ENCODE results near the gene CREB3L2. TPM values are rescaled to one million over a fixed set of nuclear protein-coding genes. Genes with fewer than 3 reads are reported as not detected.

Gene CREB3L2
- total and polyA plus RNA-seq, 2 of the 8 experiments (the other 6 are each of a cell fraction or from before 2014, with no cell fraction given) = 14.4 to 48.3 TPM

- Histone ChIP-seq H3K4ac (replicated peaks; ENCODE audit: insufficient read length, low read depth, low read length) (no peak overlapping the region), H2BK120ac (replicated peaks; ENCODE audit: low read depth, low read length) (no peak overlapping the region), H3K4me2 (ENCODE audit: insufficient read depth in 1 of 2, low read depth in 2 of 2, low read length in 2 of 2) (peak overlapping the region in 1 of 2 experiments; percentile 76; a peak in 1 of 4 replicates), H3K79me1 (ENCODE audit: low read depth, low read length) (no peaks in the 10 kb centered on the region), H3K27ac (ENCODE audit: low read depth, low read length) (no peak overlapping the region), H3K4me1 (replicated peaks in 1 of 4; ENCODE audit: control insufficient read depth in 3 of 4, insufficient read depth in 4 of 4, low read length in 3 of 4) (peaks cover 2 to 10% (median 8%) of the 10 kb centered on the region in 4 experiments; a peak in 6 of 7 replicates), H3K27me3 (replicated peaks in 1 of 4; ENCODE audit: control insufficient read depth in 3 of 4, extremely low read depth in 1 of 4, insufficient read depth in 3 of 4, low read length in 3 of 4) (peaks cover 24 to 46% (median 37%) of the 10 kb centered on the region in 4 experiments), H3K36me3 (ENCODE audit: control insufficient read depth in 2 of 4, insufficient read depth in 4 of 4, low read length in 3 of 4) (no peaks in the 10 kb centered on the region), H2BK15ac (ENCODE audit: low read length) (no peak overlapping the region), H4K91ac (replicated peaks; ENCODE audit: insufficient read length, low read length) (no peak overlapping the region), H4K20me1 (replicated peaks in 1 of 2; ENCODE audit: control insufficient read depth in 1 of 2, insufficient read depth in 2 of 2, low read length in 2 of 2) (peaks cover 0 to 2% of the 10 kb centered on the region in 2 experiments), H3K9ac (replicated peaks in 1 of 4; ENCODE audit: extremely low read depth in 1 of 4, low read depth in 3 of 4, low read length in 3 of 4) (no peak overlapping the region), H4K5ac (ENCODE audit: insufficient read length, low read depth, low read length) (no peak overlapping the region), H3K56ac (replicated peaks; ENCODE audit: insufficient read length, low read depth, low read length) (no peak overlapping the region), H2AK5ac (ENCODE audit: low read depth, low read length) (no peak overlapping the region), H2BK5ac (ENCODE audit: low read depth, low read length) (no peak overlapping the region), H2AFZ (ENCODE audit: low read length) (no peak overlapping the region), H3K23ac (ENCODE audit: insufficient read length) (no peak overlapping the region), H3K79me2 (ENCODE audit: control insufficient read depth in 1 of 2, insufficient read depth in 2 of 2, low read length in 2 of 2) (no peaks in the 10 kb centered on the region; a peak in 1 of 4 replicates), H3K9me3 (ENCODE audit: insufficient read depth in 2 of 2, low read depth in 1 of 2, low read length in 1 of 2) (no peaks in the 10 kb centered on the region), H2BK20ac (ENCODE audit: low read length) (no peak overlapping the region), H3K23me2 (ENCODE audit: low read depth, low read length) (peaks cover 7% of the 10 kb centered on the region), H2BK12ac (ENCODE audit: low read depth, low read length) (no peak overlapping the region), H3K4me3 (ENCODE audit: extremely low read depth in 1 of 4, insufficient read depth in 2 of 4, low read depth in 3 of 4, low read length in 4 of 4) (no peak overlapping the region), H3K14ac (ENCODE audit: insufficient read length) (no peak overlapping the region), H4K8ac (ENCODE audit: extremely low read depth, insufficient read depth, low read length) (no peak overlapping the region), H3K18ac (ENCODE audit: extremely low read depth, low read length) (no peak overlapping the region)
- no peak for TF ChIP-seq TBP (IDR thresholded peaks at IDR 0.05; ENCODE audit: low read depth, low read length)
- TF ChIP-seq GABPA (IDR thresholded peaks at IDR 0.05; ENCODE audit: borderline replicate concordance, insufficient read depth, low read length) = no peak
- FAIRE-seq (no peak), DNase-seq (ENCODE audit: low read depth in 1 of 2, low spot score in 2 of 2) (no peak)
- CTCF ChIA-PET (ENCODE audit: partially characterized antibody) = interaction anchor here (0.6 kb wide), 1 partner anchor 1252 kb away, joined by 5 read pairs; no protein-coding TSS in a partner anchor
- WGBS, 2 experiments (ENCODE audit: extremely low coverage in 1 of 2, insufficient coverage in 1 of 2, insufficient read length in 1 of 2, insufficient replicate concordance in 2 of 2, low coverage in 1 of 2, low lambda C conversion rate in 2 of 2, missing lambda C conversion rate in 1 of 2) = 80% methylated on average over 8 of the region's 8 CpGs; no CpG with 5 or more reads in 1 of the 2 experiments
- POLR2A ChIA-PET (ENCODE audit: partially characterized antibody) = no interaction called here
Measured at GRCh38 chr7:137848095-137848494, 153.8 kb downstream of the CREB3L2 start.
